Stimulated activated CD8-positive, alpha-beta memory T cell treated with anti-CD3 and anti-CD28 coated beads, Interleukin-15, amount 100 ng/mL, for 48 hours (primary cell): ENCODE data around the gene FAH.
A peak's percentile ranks its signal among the peaks of the same experiment; 100 is the strongest.
"Not testable (repeated sequence)": the region's sequence is repeated elsewhere in the genome, so short reads cannot be mapped to it uniquely, and the experiment has no call there.

Experiments used
- DNase-seq, 2 donors: peaks; one replicate each; pipeline ENCODE4 v3.0.0-alpha.2; 2020; ENCODE audit warnings: low read depth in 2 of 2

The FAH gene

GRCh38 chr15:80151576-80151975, 1.2 kb upstream of the FAH start:
- no peak for DNase-seq

- peak; percentile 89 for DNase-seq
Measured at GRCh38 chr15:80152180-80152895, 461 bp upstream of the FAH start.

- no peak for DNase-seq
Measured at GRCh38 chr15:80153900-80154299, 1.1 kb downstream of the FAH start.

- DNase-seq = no peak
Measured at GRCh38 chr15:80154336-80154735, 1.5 kb downstream of the FAH start.

GRCh38 chr15:80155001-80155377, 2.2 kb downstream of the FAH start:
- DNase-seq = no peak

GRCh38 chr15:80155378-80156175, 2.8 kb downstream of the FAH start:
- DNase-seq = not testable (repeated sequence)

GRCh38 chr15:80156176-80156720, 3.4 kb downstream of the FAH start:
- no peak for DNase-seq

- DNase-seq = no peak
Measured at GRCh38 chr15:80157215-80157614, 4.4 kb downstream of the FAH start.

GRCh38 chr15:80159301-80159700, 6.5 kb downstream of the FAH start:
- no peak for DNase-seq

- peak in 1 of 2 donors; percentile 12 for DNase-seq
Measured at GRCh38 chr15:80159811-80160569, 7.2 kb downstream of the FAH start.

GRCh38 chr15:80160570-80161156, 7.9 kb downstream of the FAH start:
- DNase-seq = peak; percentile 17 to 28

GRCh38 chr15:80161468-80162016, 8.7 kb downstream of the FAH start:
- DNase-seq = no peak

- no peak for DNase-seq
Measured at GRCh38 chr15:80162059-80162554, 9.3 kb downstream of the FAH start.

- DNase-seq = no peak
Measured at GRCh38 chr15:80163217-80163616, 10.4 kb downstream of the FAH start.

GRCh38 chr15:80163897-80164296, 11.1 kb downstream of the FAH start:
- DNase-seq = no peak

- DNase-seq = no peak
Measured at GRCh38 chr15:80167936-80168335, 15.1 kb downstream of the FAH start.

GRCh38 chr15:80168421-80168820, 15.6 kb downstream of the FAH start:
- no peak for DNase-seq

GRCh38 chr15:80169768-80170357, 17.1 kb downstream of the FAH start:
- DNase-seq = no peak

GRCh38 chr15:80170596-80170995, 17.8 kb downstream of the FAH start:
- DNase-seq = no peak

GRCh38 chr15:80171787-80172186, 19.0 kb downstream of the FAH start:
- no peak for DNase-seq

- no peak for DNase-seq
Measured at GRCh38 chr15:80172401-80172800, 19.6 kb downstream of the FAH start.
